ENCODE results near the gene SLC6A9.
A peak's percentile ranks its signal among the peaks of the same experiment; 100 is the strongest.

Gene SLC6A9

DNA sequence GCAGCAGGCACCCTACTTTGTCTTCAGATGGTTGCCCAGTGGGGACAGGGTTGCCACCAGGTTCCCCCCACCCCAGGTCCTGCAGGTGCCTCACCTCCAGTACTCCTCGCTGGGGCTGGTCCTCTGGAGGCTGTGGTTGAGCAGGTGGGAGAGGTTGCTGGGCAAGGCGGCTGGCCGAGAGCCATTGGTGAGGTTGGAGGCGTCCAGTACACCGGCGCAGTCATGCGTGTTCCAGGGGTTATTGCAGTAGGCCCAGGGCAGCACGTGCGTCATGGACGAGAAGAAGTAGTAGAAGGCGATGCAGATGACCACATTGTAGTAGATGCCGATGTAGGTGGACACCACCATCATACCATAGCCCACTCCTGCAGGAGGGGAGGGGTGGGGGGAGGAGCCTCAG lies 23.0 kb downstream of the SLC6A9 start:
- DNase-seq, result no peak

DNA sequence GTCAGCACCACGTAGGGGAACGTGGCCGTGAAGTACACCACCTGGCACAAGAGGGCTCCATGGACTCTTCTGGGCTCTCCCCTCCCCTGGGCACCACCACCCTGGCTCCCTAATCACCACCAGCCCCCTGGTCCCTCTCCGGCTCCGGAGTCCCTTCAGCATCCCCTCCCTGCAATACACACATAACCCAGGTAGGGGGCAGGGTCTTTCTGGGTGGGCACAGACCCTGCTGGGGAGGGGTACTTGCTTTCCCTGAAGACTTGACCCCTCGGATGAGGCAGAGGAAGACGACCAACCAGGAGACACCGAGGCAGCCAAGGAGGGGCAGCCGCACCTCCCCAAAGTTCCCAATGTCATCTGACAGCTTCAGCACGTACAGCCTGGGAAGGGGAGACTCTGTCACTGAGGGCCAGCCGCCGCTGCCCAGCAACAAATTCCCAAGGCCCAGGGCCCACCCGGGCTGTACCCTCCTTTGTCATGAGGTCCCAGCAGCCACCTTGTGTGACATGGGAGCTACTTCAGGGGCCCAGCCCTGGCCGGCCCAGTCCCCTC lies 28.6 kb downstream of the SLC6A9 start:
- DNase-seq, result no peak

DNA sequence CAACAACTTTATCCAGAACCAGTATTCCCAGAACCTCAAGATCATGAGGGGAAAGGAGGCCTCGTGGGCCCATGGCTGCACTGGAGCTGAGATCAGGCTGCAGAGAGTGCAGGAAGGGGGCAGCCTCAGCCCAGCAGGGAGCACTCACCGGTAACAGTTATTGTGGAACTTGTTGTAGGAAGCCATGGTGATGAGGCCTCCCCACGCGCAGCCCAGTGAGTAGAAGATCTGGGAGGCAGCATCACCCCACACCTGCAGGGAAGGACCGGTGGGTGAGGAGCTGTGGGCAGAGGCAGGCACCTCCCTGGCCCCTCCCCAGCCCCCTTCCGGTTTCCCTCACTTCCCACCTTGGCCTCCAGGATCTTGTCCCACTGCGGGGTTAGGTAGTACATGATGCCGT lies 29.1 kb downstream of the SLC6A9 start:
- DNase-seq, result no peak

DNA sequence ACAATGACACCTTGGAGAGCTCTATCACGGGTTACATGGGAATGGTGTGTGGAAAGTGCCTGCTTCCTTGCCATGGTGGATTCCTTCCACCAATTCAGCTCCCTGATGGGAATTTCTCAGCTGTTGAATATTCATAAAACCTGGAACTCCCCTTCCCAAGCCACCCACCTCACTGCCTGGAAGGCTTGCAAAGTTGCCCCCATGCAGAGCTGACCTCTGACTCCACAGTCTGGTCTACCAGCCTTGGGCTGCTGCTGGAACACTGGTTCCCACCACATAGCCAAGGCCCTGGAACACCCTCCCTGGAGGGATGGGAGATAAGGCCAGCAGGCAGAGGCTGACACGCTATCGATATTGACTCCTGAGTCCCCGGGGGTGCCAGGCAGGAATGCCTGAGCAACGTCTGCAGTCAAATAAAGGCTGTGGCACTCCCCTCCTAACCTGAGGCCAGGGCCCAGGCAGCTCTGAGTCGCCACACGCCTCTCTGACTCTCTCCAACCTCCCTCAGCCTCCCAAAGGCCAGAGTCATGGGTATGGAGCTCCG lies 31.1 kb downstream of the SLC6A9 start:
- no peak for DNase-seq

DNA sequence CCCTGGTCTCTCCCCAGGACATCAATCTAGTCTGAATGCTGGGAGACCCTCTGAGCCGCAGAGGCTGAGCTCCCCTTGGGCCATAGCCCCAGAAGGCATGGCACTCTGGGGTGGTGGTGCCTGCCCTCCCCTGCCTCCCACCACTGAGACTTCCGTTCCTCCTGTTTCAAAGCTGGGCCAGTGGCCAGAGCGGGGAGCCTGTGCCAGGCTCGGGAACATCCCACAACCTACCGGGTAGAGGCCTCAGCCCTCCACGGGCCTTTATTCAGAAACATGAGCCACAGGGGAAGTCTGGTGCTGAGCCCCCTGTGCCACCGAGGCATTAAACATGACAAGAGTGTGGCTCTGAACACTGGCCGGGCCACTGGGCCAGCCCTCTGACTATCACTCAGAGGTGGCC lies 31.8 kb downstream of the SLC6A9 start:
- DNase-seq, result peak in 2 of 58 donors; percentile 18

DNA sequence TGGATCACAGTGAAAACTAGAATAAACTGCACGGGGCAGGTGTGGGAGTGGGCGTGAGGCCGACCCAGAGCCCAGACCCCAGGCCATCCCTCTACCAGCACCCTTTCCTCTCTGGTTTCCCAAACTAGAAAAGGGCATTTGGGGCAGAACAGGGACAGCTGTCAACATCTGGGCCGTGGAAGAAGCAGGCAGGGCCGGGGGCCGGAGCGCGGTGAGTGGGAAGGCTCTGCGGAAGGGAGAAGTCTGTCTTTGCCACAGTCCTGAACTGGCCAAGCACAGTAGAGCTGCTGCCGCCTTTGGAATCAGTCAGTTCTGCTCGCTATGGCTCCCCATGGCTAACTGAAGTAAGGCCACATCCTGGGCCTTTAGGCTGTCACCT lies 33.3 kb downstream of the SLC6A9 start:
- no peak for DNase-seq

DNA sequence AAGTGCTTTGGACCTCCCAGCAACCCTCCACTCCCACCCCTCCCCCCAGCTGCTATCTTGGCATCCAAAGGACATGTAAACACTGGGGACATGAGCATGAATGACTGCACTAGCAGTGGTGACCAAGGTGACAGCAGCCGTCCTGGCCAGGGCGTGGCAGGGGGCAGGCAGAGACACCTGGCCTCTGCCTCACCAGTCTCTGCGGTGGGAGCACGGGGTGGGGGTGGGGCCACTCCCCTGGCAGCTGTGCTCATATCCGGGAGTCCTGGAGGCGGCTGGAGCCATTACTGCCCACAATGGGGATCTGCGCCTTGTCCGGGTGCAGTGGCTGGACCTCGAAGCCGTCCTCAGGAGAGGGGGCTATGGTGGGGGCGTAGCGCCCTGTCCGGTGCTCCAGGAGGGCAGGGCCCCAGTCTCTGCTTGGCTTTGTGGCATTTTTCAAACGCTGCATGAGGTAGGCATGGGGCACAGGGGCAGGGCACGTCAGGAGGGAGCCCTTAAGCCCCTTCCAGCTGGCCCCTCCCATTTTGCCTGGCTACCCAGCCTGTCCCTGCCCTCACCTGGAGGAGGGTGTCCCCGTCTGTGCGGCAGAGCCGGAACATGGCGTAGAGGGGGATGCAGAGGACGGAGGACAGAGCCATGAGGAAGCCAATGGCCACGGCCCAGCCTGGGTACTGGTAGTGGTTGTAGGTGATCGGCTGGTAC lies 33.8 kb downstream of the SLC6A9 start:
- DNase-seq, result no peak

DNA sequence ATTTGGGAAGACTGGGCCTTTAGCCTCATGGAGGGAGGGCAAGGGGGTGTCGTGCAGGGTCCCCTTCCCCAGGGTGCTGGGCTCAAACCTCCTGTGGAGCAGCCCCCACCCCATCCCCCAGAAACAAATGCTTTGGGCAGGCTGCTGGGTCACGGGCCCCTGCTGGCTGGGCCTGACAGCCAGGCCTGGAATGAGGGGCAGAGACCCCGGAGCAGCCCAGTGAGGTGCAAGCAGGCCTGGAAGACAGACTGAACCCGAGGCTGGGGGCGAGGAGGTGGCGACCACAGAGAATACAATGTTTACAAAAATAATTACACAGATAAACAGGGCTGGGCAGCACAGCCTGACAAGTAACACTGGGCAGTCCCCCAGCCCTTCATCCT lies 34.5 kb downstream of the SLC6A9 start:
- no peak for DNase-seq

DNA sequence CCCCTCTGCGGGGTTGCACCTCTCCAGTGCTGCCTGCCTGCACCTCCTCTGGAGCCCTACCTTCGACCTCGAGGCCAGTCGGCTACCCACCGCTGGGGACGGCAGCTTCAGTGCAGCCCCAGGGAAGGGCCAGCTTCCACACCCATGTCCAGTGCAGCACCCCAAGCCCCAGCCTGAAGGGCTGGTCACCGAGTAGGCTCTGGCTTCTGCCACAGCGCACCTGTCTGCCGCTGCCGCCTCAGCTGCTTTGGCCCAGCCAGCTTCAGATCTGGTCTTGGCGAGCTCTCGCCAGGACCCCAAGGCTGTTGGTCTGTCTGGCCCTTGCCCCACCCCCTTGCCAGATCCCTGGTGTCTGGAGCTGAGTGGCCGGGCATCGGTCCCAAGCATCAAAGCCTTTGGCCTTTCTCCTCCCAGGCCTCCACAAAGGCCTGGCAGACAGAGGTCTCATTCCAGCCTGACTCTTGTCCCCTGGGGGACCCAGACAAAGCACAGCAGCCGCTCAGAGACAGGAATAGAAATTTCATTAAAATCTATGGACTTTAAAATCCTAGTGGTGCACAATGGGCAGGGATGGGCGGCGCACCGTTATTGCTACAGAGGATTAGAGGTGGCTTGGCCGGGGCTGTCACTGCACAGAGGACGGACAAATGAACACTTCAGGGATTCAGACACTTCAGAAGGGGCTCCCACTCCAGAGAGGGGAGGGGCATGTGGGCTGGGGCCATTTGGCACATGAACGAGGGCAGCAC lies 35.1 kb downstream of the SLC6A9 start:
- DNase-seq, result peak in 13 of 58 donors; percentile 11 to 37 (median 26)

DNA sequence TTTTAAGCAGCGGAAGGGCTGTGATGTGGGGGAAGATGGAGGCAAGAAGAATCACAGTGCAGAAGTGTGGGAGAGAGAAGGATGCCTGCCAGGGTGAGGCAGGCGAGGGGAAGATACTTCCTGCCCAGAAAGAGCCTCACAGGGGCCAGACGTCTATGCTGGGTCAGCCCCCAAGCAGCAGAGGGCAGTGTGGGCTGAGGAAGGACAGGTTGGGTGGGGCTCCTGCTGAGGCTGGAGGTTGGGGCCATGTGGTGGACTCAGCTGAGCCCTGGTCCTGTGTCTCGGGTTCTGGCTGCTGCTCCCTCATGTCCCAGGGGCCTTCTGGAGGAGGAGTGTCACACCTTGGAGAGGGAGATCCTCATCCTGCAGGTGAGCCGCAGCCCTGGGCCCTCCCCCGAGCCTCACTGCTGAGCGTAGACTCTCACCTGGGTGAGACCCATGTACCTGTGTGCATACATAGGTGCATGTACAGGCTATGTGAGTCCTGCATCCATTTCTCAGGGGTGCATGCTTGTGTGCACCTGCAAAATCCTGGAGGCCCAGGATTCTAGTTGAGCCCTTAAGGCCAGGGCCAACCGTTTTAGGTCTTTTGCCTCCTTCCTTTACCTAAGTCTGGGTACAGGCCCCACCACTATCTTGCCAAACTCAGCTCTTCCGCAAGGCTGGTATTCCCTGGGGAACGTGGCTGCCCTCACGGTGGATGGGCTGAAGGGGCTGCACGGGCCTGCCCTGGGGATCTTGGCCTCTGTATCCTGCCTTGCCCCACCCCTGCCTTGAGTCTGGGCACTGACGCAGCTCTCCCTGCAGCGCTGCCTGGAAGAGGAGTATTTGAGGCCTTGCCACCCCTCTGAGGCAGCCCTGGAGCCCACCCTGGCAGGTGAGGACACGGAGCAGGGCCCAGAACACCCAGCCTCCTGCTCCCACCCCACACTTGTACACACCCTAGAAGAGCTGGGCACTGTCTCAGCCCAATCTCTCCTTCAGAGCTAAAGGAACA lies 36.2 kb downstream of the SLC6A9 start:
- DNase-seq, result peak in 1 of 58 donors; percentile 29

DNA sequence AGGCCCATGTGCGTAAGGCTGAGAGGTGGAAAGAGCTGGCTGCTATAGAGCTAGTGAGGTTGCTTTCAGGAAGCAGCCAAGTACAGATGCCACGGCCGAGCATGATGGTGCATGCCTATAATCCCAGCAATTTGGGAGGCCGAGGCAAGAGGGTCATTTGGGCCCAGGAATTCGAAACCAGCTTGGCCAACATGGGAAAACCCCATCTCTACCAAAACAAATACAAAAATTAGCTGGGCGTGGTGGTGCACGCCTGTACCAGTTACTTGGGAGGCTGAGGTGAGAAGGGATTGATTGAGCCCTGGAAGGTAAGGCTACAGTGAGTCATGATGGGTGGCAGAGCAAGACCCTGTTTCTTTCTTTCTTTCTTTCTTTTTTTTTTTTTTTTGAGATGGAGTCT lies 37.2 kb downstream of the SLC6A9 start:
- no peak for DNase-seq

DNA sequence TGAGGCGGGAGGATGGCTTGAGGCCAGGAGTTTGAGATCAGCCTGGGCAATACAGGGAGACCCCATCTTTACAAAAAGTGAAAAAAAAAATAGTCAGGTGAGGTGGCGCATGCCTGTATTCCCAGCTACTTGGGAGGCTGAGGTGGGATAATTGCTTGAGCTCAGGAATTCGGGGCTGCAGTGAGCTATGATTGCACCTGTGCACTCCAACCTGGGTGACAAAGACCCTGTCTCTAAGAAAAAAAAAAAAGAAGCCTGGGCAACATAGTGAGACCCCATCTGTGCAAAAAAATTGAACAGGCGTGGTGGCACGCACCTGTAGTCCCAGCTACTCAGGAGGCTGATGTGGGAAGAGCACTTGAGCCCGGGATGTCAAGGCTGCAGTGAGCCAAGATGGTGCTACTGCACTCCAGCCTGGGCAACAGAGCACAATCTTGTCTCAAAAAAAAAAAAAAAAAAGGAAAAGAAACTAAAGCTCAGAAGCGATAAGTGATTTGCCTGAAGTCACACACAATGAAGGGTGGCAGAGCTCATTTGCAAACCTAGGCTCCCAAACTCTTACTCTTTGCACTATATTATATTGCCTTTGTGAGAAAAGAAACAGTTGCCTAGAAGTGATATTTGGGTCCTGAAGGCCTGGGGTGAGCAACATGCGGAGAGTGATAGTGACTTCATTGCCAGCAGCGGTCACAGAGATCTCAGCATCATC lies 37.9 kb downstream of the SLC6A9 start:
- no peak for DNase-seq

DNA sequence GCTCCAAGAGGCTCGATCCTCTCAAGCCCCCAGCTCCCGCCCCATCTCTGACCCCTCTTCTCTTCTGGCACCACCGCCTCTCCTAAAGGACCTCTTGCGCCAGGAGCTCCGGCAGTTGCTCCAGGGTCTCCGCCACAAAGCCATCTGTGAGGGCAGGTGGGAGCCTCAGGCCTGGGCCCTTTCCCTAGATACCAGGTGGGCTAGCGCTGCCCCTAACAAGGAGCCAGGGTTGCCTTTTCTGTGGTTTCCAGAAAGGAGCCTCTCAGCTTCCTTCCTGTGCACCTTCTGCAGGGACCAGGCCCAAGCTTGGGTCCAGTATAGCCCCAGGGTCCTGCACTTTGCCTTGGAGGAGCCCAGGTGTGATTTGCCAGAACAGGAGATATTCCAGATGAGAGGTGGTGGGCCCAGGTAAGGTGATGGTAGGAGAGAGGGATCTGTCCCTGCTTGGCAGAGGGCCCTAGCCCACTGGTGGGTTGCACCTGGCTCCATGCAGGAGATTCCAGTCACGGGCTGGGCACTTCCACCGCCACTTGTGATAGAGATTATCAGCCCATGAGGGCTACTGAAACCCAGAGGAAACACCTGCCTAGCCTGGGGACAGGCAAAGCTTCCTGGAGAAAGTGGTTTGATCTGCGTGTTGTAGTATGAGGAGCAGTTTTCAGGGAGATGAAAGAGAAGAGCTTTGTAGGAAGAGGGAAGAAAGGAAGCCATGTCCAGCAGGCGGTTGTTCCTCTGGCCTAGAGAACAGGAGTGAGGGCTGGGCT lies 38.8 kb downstream of the SLC6A9 start:
- DNase-seq, result no peak

DNA sequence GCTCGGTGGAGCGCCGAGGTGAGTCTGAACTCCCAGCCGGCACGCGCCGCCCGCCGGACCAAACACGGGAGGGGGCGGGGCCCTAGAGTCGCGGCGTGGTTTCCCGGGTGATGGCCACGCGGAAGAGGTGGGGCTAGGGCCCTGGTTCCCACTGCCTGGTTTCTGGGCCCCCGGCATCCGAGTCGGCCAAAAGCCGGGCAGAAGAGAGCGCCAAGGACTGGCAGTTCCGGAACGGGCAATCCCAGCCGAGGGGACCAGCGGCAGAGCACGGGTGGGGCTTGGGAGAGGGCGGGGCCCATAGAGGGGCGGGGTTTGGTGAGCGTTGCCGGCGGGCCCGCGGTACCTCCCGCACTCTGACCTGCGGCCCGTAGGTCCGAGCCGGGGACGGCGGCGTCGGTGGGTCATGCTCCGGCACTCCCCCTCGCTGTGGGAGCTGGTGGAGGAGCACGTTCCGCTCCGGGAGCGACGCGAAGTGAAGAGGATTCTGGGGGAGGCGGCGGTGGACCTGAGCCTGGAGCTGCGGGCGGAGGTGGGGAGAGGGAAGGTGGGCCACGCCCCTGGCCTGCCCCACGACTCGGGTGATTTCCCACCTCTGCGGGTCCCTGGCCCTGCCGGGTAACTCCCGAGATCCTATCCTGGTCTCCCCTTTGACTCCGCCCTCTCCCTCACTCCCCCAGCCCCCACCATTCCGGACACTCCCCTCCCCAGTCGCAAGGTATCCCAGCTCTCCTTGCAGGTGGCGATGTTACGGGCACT lies 39.6 kb downstream of the SLC6A9 start, which contains the start of gene CCDC24:
Gene CCDC24 (plus strand): TSS at position 124 of the 756 bp plus-strand sequence. CDS start 280 bp downstream, at position 404.
- peak in 57 of 58 donors; percentile 27 to 91 (median 78) for DNase-seq

DNA sequence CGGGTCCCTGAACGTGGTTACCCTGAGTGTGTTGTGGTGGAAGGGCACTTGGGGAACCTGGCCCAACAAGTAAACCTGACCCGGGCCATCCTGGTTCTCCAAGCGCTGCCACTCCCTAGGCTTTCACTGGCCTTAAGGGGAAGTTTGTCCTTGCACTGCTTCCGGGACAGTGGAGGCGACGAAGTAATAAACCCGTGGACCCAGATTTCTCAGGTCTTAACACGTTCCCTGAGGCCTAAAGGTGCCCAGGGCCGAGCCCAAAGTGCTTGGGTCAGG lies 40.1 kb downstream of the SLC6A9 start:
- no peak for DNase-seq

DNA sequence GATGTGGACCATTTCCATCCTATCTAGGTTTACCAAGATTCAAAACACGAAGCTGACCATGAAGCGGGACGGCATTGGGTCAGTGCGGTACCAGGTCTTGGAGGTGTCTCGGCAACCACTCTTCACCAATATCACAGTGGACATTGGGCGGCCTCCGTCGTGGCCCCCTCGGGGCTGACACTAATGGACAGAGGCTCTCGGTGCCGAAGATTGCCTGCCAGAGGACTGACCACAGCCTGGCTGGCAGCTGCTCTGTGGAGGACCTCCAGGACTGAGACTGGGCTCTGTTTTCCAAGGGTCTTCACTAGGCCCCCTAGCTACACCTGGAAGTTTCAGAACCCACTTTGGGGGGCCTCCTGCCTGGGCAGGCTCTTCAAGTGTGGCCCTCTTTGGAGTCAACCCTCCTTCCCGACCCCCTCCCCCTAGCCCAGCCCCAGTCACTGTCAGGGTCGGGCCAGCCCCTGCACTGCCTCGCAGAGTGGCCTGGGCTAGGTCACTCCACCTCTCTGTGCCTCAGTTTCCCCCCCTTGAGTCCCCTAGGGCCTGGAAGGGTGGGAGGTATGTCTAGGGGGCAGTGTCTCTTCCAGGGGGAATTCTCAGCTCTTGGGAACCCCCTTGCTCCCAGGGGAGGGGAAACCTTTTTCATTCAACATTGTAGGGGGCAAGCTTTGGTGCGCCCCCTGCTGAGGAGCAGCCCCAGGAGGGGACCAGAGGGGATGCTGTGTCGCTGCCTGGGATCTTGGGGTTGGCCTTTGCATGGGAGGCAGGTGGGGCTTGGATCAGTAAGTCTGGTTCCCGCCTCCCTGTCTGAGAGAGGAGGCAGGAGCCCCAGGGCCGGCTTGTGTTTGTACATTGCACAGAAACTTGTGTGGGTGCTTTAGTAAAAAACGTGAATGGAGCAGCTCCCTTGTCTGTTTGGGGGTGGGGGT lies 40.7 kb downstream of the SLC6A9 start:
- DNase-seq, result no peak

DNA sequence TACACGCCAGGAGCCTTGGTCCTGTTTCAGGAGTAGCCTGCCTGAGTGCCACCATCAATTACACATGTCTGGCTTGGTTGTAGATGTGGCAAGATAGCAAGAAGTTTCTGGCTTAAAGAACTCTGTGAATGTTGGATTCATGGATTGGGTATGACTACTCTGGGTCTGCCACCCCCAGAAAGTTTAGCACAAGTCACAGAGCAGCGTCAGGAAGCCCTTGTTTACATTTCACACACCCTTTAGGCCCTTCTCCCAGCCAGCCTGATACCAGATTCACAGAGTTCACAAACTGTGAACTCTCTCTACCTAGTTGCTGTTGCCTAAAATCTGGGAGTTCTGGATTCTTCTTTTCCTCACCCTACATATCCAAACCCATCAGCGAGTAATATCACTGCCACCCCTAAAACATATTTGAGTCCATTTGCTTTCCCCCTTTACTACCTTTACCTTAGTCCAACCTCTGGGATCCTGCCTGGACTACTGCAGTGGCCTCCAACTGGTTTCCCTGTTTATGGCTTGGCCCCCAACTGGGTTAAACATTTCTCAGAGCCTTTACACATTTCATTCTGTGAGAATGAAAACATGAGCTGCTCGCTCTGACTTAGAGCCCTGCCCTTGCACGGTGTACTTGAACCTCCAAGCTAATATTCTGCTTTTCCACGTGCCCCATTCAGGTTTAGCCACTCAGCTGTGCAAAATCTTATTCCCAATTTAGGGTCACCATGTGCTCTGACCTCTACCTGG lies 43.9 kb downstream of the SLC6A9 start:
- no peak for DNase-seq

Data from anterior cingulate cortex (tissue), 58 donors.